SJCRH30 (cell line): ENCODE measurements around the gene ANKRD60. TPM values are rescaled to one million over a fixed set of nuclear protein-coding genes. Genes with fewer than 3 reads are reported as not detected.

ENCODE experiments used
- DNase-seq, 2 experiments: peaks; one replicate each; pipeline ENCODE4 v3.0.0-alpha.2; 2015 to 2020
- H3K27ac ChIP-seq: fragments of 250-450 bp; sonication (Bioruptor Pico); 2 replicates; pipeline ENCODE4 v1.5.1; 2020; ENCODE audit warnings: mild to moderate bottlenecking, moderate library complexity
- H3K27me3 ChIP-seq: fragments of 250-450 bp; sonication (Bioruptor Pico); 2 replicates; pipeline ENCODE4 v1.5.1; 2020; ENCODE audit warnings: mild to moderate bottlenecking, moderate library complexity
- H3K36me3 ChIP-seq: fragments of 250-450 bp; sonication (Bioruptor Pico); 2 replicates; pipeline ENCODE4 v1.5.1; 2020; ENCODE audit warnings: mild to moderate bottlenecking, moderate library complexity
- H3K4me1 ChIP-seq: fragments of 250-450 bp; sonication (Bioruptor Pico); 2 replicates; pipeline ENCODE4 v1.5.1; 2020; ENCODE audit warnings: mild to moderate bottlenecking, moderate library complexity
- H3K4me3 ChIP-seq: fragments of 250-450 bp; sonication (Bioruptor Pico); 2 replicates; pipeline ENCODE4 v1.5.1; 2020; ENCODE audit warnings: mild to moderate bottlenecking, moderate library complexity
- H3K9me3 ChIP-seq: fragments of 250-450 bp; sonication (Bioruptor Pico); replicated peaks from 2 replicates; pipeline ENCODE4 v1.5.1; 2020; ENCODE audit warnings: mild to moderate bottlenecking, moderate library complexity
- total RNA-seq: library from RNA; depleted of rRNA; stranded (reverse); fragments of >200 nt; shearing (Covaris generic); gene quantifications from 2 replicates; pipeline ENCODE4 v1.2.3, GENCODE V29; 2014

Gene ANKRD60
- total RNA-seq, 1 experiment from 2014 or later = not detected

DNA sequence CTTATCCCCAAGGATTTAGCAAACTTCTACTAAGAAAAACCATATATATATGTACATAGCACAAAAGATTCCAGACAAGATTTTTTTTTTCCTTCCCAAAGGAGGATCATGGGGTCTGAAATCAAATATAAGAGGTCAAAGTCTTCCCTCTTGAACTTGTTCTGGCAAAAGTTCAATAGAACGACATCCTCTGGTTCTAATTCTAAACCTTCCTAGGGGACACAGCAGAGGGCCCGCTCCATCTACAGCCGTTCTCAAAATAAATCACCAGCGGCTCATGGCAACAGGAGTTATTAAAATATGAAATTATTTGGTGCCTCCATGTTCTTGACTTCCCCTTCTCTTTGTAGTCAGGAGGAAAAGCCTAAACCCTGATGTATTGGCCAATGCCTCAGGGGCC lies 29.0 kb downstream of the ANKRD60 start:
- no peaks in the 10 kb centered on the region for H3K9me3 ChIP-seq
- H3K36me3 ChIP-seq = no peaks in the 10 kb centered on the region
- H3K27me3 ChIP-seq = no peaks in the 10 kb centered on the region
- no peak overlapping the region for H3K27ac ChIP-seq
- H3K4me1 ChIP-seq = no peaks in the 10 kb centered on the region; the same call in 1 of the 2 replicates
- DNase-seq = no peak
- H3K4me3 ChIP-seq = no peak overlapping the region

DNA sequence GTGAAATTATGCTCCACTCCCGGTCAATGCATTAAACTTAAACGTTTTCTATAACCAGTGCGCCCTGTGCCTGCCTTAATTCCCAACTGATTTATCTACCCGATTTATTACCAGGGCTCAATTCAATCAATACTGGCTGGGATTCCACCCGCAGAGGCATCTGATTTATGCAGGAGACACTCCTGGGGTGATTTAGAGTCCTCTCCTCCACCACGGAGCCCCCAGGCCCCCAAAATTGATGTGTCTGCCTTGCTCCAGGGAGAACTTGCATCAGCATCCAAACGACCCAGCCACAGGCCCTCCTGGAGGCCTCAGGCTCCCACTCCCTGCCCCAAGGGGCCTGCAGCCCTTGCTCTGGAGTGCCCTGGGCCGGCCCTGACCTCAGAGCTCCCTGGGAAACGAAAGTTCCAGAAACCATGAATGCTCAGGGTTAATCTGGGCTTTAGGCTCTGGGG lies 29.5 kb downstream of the ANKRD60 start:
- H3K27ac ChIP-seq = no peak overlapping the region
- H3K36me3 ChIP-seq = no peaks in the 10 kb centered on the region
- no peaks in the 10 kb centered on the region for H3K9me3 ChIP-seq
- DNase-seq = no peak
- H3K4me3 ChIP-seq = no peak overlapping the region
- no peaks in the 10 kb centered on the region for H3K27me3 ChIP-seq
- no peaks in the 10 kb centered on the region; the same call in 1 of the 2 replicates for H3K4me1 ChIP-seq

DNA sequence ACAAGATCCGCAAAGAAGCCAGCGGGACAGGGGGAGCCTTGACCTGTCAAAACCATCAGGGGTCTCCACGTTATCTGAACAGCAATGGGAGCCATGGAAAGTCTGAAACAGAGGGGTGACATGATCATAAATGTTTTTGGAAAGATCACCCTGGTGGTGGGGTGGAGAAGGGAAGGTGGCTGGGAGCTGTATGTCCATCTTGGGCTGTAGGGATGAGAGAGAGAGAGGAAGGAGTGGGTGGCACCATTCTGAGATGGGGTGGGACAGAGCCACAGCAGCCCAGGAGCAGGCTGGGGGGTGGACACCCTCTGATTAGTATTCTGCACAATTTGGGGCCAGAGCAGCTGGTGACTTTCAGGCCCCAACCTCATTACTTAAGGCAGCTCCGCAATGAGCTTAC lies 30.1 kb downstream of the ANKRD60 start:
- Histone ChIP-seq H3K4me3 (no peak overlapping the region), H3K27me3 (no peaks in the 10 kb centered on the region), H3K4me1 (no peaks in the 10 kb centered on the region; the same call in 1 of the 2 replicates), H3K36me3 (no peaks in the 10 kb centered on the region), H3K9me3 (no peaks in the 10 kb centered on the region), H3K27ac (no peak overlapping the region)
- DNase-seq = no peak

DNA sequence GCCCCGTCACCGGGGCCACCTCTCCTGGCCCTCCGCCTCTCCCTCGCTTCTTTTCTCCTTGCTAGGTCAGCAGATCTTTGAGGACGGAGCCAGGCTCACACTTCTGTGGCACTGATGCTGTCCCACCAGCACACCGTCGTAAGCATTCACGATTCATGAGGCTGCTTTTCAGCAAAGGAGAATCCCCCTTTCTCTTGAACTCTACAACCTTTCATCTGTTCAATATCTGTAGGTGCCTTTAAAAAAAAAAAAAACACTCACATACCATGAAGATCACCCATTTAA lies 31.3 kb downstream of the ANKRD60 start:
- Histone ChIP-seq H3K27me3 (no peaks in the 10 kb centered on the region), H3K36me3 (no peaks in the 10 kb centered on the region), H3K4me3 (no peak overlapping the region), H3K4me1 (no peaks in the 10 kb centered on the region; the same call in 1 of the 2 replicates), H3K9me3 (no peaks in the 10 kb centered on the region), H3K27ac (no peak overlapping the region)
- DNase-seq = no peak

DNA sequence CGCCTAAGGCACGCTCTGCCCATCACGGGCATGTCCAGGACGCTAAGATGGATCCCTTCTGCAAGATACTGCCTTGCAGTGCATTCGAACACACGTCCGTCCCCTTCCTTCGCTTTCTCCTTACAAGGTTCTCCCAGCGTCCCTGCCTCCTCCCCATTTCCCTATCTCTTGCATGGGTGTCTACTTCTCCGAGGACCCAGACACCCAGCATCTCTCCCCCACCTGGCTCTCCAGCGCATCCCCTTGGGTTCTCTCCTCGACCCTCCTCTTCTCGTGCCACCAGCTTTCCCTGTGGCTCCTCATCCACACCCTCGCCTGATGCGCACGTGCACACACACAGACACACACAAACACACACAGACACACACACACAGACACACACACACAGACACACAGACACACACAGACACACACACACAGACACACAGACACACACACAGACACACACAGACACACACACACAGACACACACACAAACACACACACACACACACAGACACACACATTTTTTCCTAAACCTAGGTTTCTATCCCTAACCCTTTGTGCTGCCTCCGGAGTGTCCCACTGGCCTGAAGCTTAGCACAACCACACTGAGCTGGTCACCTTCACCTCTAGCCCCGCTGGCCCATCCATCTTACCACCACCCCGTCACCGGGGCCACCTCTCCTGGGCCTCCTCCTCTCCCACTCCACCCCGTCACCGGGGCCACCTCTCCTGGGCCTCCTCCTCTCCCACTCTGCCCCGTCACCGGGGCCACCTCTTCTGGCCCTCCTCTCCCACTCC lies 31.9 kb downstream of the ANKRD60 start:
- no peak for DNase-seq
- Histone ChIP-seq H3K27ac (no peak overlapping the region), H3K4me1 (no peaks in the 10 kb centered on the region; the same call in 1 of the 2 replicates)

DNA sequence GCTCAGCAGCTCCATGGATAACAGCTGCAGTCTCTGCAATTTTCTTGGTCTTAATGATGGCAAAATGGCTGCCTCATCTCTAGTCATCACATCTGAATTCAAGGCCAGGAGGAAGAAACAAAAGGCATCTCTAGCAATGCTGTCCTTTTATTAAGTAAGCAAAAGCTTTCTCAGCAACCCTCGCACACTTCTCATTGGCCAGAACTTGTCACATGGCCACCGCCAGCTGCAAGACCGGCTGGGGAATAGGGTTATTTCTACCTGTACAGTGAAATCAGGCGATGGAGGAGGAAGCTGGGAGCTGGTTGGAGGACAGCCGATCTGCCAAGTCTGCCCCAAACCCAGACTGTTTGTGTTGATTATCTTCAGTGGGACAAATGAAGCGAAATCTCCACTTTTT lies 33.4 kb downstream of the ANKRD60 start:
- H3K4me1 ChIP-seq = no peaks in the 10 kb centered on the region
- no peak overlapping the region for H3K4me3 ChIP-seq
- no peak for DNase-seq
- H3K36me3 ChIP-seq = no peaks in the 10 kb centered on the region
- H3K9me3 ChIP-seq = no peaks in the 10 kb centered on the region
- H3K27me3 ChIP-seq = no peaks in the 10 kb centered on the region
- no peak overlapping the region for H3K27ac ChIP-seq

More for the DNA sequence above, 31.9 kb downstream of the ANKRD60 start:
- Histone ChIP-seq H3K27me3 (no peaks in the 10 kb centered on the region), H3K9me3 (no peaks in the 10 kb centered on the region), H3K36me3 (no peaks in the 10 kb centered on the region), H3K4me3 (no peak overlapping the region)

DNA sequence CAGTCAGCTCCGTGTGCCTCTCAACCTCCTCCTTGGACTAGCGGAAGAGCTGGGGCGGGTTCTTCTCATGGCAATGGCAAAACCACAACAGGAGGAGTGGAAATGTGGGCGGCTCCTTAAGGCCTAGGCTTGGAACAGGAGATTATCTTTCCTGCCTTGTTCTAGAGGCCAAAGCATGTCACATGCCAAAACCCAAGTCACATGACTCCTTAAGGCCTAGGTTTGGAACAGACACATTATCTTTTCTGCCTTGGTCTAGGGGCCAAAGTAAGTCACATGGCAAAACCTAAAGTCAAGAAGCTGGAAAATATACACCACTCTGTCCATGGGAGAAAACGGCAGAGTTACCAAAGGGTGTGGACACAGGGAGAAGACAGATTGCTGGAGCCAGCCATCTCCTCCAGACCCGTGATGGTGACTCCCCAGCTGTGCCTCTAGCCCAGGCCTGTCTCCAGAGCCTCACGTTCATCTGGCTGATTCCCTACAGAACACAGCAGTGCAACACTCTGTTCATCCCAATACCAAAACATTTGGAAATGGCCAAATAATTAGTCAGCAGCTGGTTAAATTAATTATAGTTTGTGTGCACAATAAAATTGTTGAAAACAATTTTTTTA lies 34.2 kb downstream of the ANKRD60 start:
- Histone ChIP-seq H3K27me3 (no peaks in the 10 kb centered on the region), H3K36me3 (no peaks in the 10 kb centered on the region), H3K27ac (no peak overlapping the region), H3K4me1 (no peaks in the 10 kb centered on the region), H3K4me3 (no peak overlapping the region), H3K9me3 (no peaks in the 10 kb centered on the region)
- no peak for DNase-seq

DNA sequence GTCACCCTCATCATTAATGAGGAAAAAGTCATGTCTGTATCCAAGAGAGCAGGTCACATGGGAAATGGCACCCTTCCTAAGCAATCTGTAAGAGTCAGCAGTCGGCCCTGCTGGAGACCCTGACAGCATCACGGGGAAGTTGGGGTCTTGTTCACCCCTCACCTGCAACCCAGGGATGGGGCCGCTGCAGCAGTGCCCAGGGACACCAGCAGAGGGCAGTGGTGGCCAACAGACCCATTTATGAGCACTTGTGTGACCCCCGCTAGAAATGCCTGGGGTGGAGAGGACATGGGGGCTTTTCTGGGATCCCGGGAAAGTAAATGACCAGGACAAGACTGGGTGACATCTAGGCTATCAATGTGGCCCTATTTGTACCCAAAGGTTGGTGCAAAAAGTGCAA lies 35.9 kb downstream of the ANKRD60 start:
- DNase-seq = peak in 1 of 2 experiments; percentile 58
- Histone ChIP-seq H3K27me3 (no peaks in the 10 kb centered on the region), H3K4me3 (no peak overlapping the region), H3K4me1 (no peaks in the 10 kb centered on the region), H3K36me3 (no peaks in the 10 kb centered on the region), H3K9me3 (no peaks in the 10 kb centered on the region), H3K27ac (no peak overlapping the region)

DNA sequence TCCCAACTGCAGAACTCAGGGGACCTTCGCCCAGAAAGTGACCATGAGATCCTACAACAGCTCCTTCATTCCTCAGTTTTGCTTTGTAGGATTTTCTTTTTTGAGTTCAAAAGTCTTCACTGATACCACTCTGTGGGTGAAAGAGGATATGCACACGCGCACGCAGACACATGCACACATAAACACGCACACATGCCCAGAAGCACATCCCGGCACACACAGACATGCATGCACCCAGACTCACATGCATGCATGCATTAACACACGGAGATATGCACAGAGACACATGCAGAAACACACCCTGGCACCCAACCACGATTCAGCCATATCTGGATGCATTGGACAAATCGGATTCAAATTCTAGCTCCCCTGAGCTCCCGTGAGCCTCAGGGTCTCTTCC lies 36.4 kb downstream of the ANKRD60 start:
- Histone ChIP-seq H3K9me3 (no peaks in the 10 kb centered on the region), H3K4me1 (no peaks in the 10 kb centered on the region)

DNA sequence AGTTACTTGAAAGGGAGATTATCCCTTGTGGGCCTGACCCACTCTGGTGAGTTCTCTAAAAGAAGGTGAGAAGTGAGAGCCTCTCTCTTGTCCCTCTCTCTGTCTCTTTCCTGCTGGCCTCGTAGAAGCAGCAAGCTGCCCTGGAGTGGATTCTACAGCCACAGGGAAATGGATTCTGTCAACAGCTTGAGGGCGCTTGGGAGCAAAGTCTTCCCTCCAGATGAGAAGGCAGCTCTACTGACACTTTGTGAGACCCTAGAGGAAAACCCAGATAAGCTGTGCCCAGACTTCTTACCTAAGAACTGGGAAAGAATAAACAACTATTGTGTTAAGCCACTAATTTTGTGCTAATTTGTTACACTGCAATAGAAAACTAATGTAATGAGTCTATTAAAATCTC lies 39.9 kb downstream of the ANKRD60 start:
- no peak for DNase-seq
- H3K4me3 ChIP-seq = no peak overlapping the region
- peaks cover 6% of the 10 kb centered on the region for H3K9me3 ChIP-seq
- H3K27me3 ChIP-seq = no peaks in the 10 kb centered on the region
- H3K36me3 ChIP-seq = no peaks in the 10 kb centered on the region
- no peak overlapping the region for H3K27ac ChIP-seq
- H3K4me1 ChIP-seq = peaks cover 5% of the 10 kb centered on the region

More for the DNA sequence above, 36.4 kb downstream of the ANKRD60 start:
- H3K27me3 ChIP-seq = no peaks in the 10 kb centered on the region
- no peaks in the 10 kb centered on the region for H3K36me3 ChIP-seq
- H3K27ac ChIP-seq = no peak overlapping the region
- DNase-seq = no peak
- H3K4me3 ChIP-seq = no peak overlapping the region

DNA sequence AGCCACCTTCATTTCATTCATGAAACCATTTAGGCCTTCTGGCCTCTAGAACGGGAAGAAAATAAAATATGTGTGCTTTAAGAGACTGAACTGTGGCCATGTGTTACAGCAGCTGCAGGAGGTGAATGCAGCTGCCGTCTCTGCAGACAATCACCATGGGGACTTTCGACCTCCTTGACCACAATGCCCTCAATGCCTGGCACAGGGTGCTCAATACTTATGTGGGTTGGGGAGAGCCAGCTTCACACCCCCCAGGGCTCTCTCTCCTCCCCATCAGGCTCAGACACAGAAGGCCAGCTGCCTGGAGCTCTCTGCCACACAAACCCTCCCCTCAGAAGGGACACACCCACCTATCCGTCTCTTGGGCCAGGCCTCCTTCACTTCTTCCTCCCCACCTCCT lies 43.5 kb downstream of the ANKRD60 start:
- Histone ChIP-seq H3K4me3 (no peak overlapping the region), H3K9me3 (peaks cover 6% of the 10 kb centered on the region), H3K36me3 (no peaks in the 10 kb centered on the region), H3K27ac (peak overlapping the region; percentile 46), H3K4me1 (peaks cover 5% of the 10 kb centered on the region), H3K27me3 (no peaks in the 10 kb centered on the region)
- peak; percentile 80 to 84 for DNase-seq

DNA sequence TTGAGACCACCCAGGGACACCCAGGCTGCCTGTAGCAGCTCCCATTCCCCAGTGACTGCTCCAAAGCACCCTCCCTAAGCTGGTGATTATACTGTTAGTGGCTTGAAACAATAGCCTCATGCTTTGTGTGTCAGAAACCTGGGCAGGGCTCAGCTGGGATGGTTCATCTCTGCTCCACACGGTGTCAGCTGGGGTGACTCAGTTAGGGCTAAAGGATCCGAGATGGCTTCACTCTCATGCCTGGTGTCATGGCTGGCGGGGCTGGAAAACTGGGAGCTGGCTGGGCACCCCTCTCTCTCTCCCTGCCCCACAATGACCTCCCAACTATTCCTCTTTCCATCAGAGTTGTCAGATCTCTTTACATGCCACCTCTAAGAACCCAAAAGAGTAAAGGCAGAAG lies 44.4 kb downstream of the ANKRD60 start:
- Histone ChIP-seq H3K27ac (no peak overlapping the region; the same call in 1 of the 2 replicates), H3K9me3 (peaks cover 6% of the 10 kb centered on the region), H3K27me3 (no peaks in the 10 kb centered on the region), H3K36me3 (no peaks in the 10 kb centered on the region), H3K4me1 (peaks cover 11% of the 10 kb centered on the region), H3K4me3 (no peak overlapping the region)
- no peak for DNase-seq

DNA sequence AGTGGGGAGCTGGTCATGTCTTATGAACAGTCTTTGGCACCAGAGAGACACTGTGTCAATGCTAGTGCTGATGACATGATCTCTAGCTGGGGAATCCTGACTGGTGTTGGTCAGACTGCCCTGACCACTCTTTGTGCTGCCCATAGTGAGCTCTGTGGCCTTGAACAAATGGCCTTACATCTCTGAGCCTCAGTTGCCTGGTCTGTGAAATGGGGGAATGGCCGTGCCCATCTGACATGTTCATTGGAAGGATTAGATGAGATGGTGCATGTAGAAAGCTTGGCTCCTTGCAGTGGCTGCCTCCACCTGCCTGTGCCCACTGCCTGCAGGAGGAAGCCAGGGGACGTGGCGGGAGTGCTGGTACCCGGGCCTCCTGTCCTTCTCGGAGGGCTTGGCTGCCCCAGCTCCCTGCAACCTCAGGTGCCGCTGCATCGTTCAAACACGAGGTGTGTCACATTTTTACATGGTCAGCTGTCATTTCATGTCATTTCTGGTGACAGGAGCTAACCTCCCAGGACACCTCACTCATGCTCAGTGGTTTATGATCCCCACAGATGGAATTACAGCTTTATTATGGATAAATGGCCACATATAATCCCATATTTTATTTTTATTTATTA lies 45.8 kb downstream of the ANKRD60 start:
- no peaks in the 10 kb centered on the region for H3K27me3 ChIP-seq
- DNase-seq = no peak
- no peak overlapping the region for H3K27ac ChIP-seq
- peaks cover 6% of the 10 kb centered on the region for H3K9me3 ChIP-seq
- H3K4me3 ChIP-seq = no peak overlapping the region
- peaks cover 17% of the 10 kb centered on the region for H3K4me1 ChIP-seq
- H3K36me3 ChIP-seq = no peaks in the 10 kb centered on the region

DNA sequence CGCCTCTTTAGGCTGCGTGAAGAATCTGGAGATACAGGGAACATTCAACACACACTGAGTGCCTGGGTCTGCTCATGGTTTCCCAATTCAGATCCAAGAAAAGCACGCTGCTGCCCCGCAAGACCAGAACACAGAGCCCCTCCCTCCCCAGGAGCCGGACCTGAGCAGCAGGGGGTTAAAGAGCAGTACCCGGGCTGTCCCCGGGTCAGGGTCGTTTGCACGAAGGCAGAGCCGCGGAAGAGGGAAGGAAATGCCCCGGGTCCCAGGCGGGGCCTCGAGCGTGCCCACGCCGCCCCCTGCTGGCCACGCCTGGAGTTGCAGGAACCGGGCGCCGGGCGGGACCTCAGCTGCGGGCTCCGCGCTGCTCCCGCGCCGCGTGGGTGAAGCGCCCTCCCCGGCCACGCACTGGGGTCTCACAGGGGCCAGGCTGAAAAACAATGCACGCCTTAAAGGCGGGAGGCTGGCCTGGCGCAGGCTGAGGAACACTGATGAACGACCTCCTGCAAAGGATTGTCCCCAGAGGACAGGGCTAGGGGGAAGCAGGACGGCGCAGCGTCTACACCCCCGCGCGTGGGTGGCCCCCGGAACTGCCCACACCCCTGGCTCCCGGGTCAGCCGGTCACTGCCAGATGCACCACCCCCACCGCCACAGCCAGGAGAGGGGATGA lies 48.9 kb downstream of the ANKRD60 start:
- peak overlapping the region; percentile 49 for H3K27ac ChIP-seq
- peak; percentile 84 to 93 for DNase-seq
- H3K4me1 ChIP-seq = peaks cover 21% of the 10 kb centered on the region
- H3K9me3 ChIP-seq = peaks cover 4% of the 10 kb centered on the region
- no peaks in the 10 kb centered on the region for H3K27me3 ChIP-seq
- H3K36me3 ChIP-seq = no peaks in the 10 kb centered on the region
- H3K4me3 ChIP-seq = peak overlapping the region; percentile 47

DNA sequence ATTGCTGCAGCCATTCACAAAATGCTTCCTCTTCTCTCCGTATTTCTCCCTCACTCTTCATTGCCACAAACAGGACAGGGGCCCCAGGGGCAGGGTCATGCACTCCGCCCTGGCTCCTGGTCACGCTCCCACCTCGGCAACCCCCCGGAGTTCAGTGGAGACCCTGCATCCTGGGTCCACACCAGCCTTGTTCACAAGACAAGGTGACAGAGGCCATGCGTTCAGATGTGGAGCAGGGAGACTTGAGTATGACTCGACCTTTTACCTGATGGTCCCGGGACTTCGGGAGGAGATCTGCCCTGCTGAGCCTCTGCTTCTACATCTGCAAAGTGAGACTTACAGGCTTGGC lies 49.4 kb downstream of the ANKRD60 start:
- H3K4me1 ChIP-seq = peaks cover 24% of the 10 kb centered on the region; the same call in 1 of the 2 replicates
- no peaks in the 10 kb centered on the region for H3K9me3 ChIP-seq
- H3K27ac ChIP-seq = peak overlapping the region; percentile 49
- peak overlapping the region; percentile 47 for H3K4me3 ChIP-seq
- H3K27me3 ChIP-seq = no peaks in the 10 kb centered on the region
- H3K36me3 ChIP-seq = no peaks in the 10 kb centered on the region
- no peak for DNase-seq
